ENCODE results near the gene THOC6.

THOC6 gene

DNA sequence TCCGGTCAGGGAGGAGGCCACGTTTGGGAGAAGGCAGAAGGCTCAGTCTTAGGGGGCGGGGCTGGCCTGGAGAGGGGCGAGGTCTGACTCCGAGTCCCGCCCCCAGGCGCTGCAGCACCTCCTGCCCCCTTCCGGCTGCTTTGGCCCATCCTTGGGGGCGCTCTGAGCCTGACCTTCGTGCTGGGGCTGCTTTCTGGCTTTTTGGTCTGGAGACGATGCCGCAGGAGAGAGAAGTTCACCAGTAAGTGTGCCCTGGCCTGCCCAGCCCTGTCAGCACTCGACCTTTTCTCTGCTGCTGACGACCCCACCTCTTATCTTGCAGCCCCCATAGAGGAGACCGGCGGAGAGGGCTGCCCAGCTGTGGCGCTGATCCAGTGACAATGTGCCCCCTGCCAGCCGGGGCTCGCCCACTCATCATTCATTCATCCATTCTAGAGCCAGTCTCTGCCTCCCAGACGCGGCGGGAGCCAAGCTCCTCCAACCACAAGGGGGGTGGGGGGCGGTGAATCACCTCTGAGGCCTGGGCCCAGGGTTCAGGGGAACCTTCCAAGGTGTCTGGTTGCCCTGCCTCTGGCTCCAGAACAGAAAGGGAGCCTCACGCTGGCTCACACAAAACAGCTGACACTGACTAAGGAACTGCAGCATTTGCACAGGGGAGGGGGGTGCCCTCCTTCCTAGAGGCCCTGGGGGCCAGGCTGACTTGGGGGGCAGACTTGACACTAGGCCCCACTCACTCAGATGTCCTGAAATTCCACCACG is 2.2 kb upstream of the THOC6 start (continued):
- TF ChIP-seq ZNF362 (tag by site-specific recombination; IDR thresholded peaks at IDR 0.05) (no peak), ZFHX2 (tag by site-specific recombination; conservative IDR thresholded peaks at IDR 0.05) (peak; percentile 85), ZNF112 (tag by site-specific recombination; IDR thresholded peaks at IDR 0.05) (no peak), EGR2 (tag by site-specific recombination; IDR thresholded peaks at IDR 0.05; ENCODE audit: low read depth) (peak; percentile 68), CTCF (tag by site-specific recombination; IDR thresholded peaks at IDR 0.05) (peak; percentile 97), SP2 (tag by site-specific recombination; IDR thresholded peaks at IDR 0.05) (peak; percentile 84), MEIS1 (CRISPR knock-in tag; IDR thresholded peaks at IDR 0.05; ENCODE audit: borderline replicate concordance) (no peak), ZNF37A (tag by site-specific recombination; IDR thresholded peaks at IDR 0.05) (no peak), SALL2 (tag by site-specific recombination; IDR thresholded peaks at IDR 0.05; ENCODE audit: borderline replicate concordance) (no peak), ZFP3 (tag by site-specific recombination; IDR thresholded peaks at IDR 0.05; ENCODE audit: low read depth) (no peak), ZNF311 (tag by site-specific recombination; IDR thresholded peaks at IDR 0.05; ENCODE audit: borderline replicate concordance) (no peak), OSR2 (tag by site-specific recombination; IDR thresholded peaks at IDR 0.05) (no peak), YY1 (tag by site-specific recombination; IDR thresholded peaks at IDR 0.05) (no peak), ZNF19 (tag by site-specific recombination; IDR thresholded peaks at IDR 0.05; ENCODE audit: low read depth) (no peak), ZNF248 (tag by site-specific recombination; IDR thresholded peaks at IDR 0.05) (no peak), ZNF175 (tag by site-specific recombination; IDR thresholded peaks at IDR 0.05) (no peak), KLF9 (tag by site-specific recombination; IDR thresholded peaks at IDR 0.05; ENCODE audit: low read depth) (peak; percentile 91), ZNF174 (tag by site-specific recombination; IDR thresholded peaks at IDR 0.05) (no peak), ZBTB48 (tag by site-specific recombination; IDR thresholded peaks at IDR 0.05) (peak; percentile 88), ZNF23 (tag by site-specific recombination; IDR thresholded peaks at IDR 0.05; ENCODE audit: borderline replicate concordance) (no peak), ZNF239 (tag by site-specific recombination; IDR thresholded peaks at IDR 0.05) (no peak), ZIC2 (tag by site-specific recombination; IDR thresholded peaks at IDR 0.05) (peak; percentile 89), ZNF146 (tag by site-specific recombination; IDR thresholded peaks at IDR 0.05) (no peak), ZNF555 (tag by site-specific recombination; conservative IDR thresholded peaks at IDR 0.05) (no peak), ZNF701 (tag by site-specific recombination; IDR thresholded peaks at IDR 0.05) (no peak), BCL11B (tag by site-specific recombination; IDR thresholded peaks at IDR 0.05; ENCODE audit: low read depth) (no peak), ZNF280C (tag by site-specific recombination; IDR thresholded peaks at IDR 0.05) (no peak)
- TF ChIP-seq, protein P1, sequence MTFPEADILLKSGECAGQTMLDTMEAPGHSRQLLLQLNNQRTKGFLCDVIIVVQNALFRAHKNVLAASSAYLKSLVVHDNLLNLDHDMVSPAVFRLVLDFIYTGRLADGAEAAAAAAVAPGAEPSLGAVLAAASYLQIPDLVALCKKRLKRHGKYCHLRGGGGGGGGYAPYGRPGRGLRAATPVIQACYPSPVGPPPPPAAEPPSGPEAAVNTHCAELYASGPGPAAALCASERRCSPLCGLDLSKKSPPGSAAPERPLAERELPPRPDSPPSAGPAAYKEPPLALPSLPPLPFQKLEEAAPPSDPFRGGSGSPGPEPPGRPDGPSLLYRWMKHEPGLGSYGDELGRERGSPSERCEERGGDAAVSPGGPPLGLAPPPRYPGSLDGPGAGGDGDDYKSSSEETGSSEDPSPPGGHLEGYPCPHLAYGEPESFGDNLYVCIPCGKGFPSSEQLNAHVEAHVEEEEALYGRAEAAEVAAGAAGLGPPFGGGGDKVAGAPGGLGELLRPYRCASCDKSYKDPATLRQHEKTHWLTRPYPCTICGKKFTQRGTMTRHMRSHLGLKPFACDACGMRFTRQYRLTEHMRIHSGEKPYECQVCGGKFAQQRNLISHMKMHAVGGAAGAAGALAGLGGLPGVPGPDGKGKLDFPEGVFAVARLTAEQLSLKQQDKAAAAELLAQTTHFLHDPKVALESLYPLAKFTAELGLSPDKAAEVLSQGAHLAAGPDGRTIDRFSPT (tag by site-specific recombination; IDR thresholded peaks at IDR 0.05): peak; percentile 91
- TF ChIP-seq, protein P2, sequence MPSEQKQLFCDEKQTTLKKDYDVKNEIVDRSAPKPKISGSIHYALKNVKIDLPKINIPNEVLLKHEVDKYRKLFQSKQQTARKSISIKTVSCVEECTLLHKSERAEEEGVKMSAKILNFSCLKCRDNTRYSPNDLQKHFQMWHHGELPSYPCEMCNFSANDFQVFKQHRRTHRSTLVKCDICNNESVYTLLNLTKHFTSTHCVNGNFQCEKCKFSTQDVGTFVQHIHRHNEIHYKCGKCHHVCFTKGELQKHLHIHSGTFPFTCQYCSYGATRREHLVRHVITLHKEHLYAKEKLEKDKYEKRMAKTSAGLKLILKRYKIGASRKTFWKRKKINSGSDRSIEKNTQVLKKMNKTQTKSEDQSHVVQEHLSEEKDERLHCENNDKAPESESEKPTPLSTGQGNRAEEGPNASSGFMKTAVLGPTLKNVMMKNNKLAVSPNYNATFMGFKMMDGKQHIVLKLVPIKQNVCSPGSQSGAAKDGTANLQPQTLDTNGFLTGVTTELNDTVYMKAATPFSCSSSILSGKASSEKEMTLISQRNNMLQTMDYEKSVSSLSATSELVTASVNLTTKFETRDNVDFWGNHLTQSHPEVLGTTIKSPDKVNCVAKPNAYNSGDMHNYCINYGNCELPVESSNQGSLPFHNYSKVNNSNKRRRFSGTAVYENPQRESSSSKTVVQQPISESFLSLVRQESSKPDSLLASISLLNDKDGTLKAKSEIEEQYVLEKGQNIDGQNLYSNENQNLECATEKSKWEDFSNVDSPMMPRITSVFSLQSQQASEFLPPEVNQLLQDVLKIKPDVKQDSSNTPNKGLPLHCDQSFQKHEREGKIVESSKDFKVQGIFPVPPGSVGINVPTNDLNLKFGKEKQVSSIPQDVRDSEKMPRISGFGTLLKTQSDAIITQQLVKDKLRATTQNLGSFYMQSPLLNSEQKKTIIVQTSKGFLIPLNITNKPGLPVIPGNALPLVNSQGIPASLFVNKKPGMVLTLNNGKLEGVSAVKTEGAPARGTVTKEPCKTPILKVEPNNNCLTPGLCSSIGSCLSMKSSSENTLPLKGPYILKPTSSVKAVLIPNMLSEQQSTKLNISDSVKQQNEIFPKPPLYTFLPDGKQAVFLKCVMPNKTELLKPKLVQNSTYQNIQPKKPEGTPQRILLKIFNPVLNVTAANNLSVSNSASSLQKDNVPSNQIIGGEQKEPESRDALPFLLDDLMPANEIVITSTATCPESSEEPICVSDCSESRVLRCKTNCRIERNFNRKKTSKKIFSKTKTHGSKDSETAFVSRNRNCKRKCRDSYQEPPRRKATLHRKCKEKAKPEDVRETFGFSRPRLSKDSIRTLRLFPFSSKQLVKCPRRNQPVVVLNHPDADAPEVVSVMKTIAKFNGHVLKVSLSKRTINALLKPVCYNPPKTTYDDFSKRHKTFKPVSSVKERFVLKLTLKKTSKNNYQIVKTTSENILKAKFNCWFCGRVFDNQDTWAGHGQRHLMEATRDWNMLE (tag by site-specific recombination; conservative IDR thresholded peaks at IDR 0.05; ENCODE audit: low read depth): no peak

Measured in HEK293 (cell line).